GM12892 (cell line): ENCODE results near the gene METTL22. TPM values are rescaled to one million over a fixed set of nuclear protein-coding genes. Genes with fewer than 3 reads are reported as not detected.

Source experiments
- DNase-seq: peaks from one replicate; pipeline ENCODE4 v3.0.0; 2011; ENCODE audit not compliant: insufficient read length
- FAIRE-seq: peaks from 2 replicates; lab custom pipeline; 2011; peaks lifted over from hg19 to GRCh38; lab: Jason Lieb, UNC
- POLR2A ChIP-seq: IDR thresholded peaks from 2 replicates; pipeline ENCODE4 v1.6.1; 2011; ENCODE audit warnings: low read depth, low read length, control low read depth
- POLR2AphosphoS5 ChIP-seq: IDR thresholded peaks from 2 replicates; pipeline ENCODE4 v1.6.1; 2011; ENCODE audit warnings: low read depth, low read length, control low read depth
- TAF1 ChIP-seq: IDR thresholded peaks from 2 replicates; pipeline ENCODE4 v1.6.1; 2011; ENCODE audit warnings: low read depth, mild to moderate bottlenecking, control low read depth, low read length, borderline replicate concordance
- polyA plus RNA-seq: library from polyadenylated mRNA; unstranded; fragments of >200 nt; gene quantifications from one replicate; pipeline ENCODE4 v1.2.1, GENCODE V29; 2012; ENCODE audit warnings: missing spikeins, inconsistent platforms; ENCODE audit not compliant: missing spikeins

Gene METTL22
- 18.0 TPM for polyA plus RNA-seq

GRCh38 chr16:8621572-8622314 lies at the start of gene METTL22:
METTL22 (plus strand) TSS chr16:8621698; CDS start chr16:8625666, 3,968 bp downstream.
- FAIRE-seq = peak; percentile 98
- peak; percentile 81 for TF ChIP-seq POLR2A
- 0 out of 2 replicates have a peak, but pooled peaks have one; percentile 53 for TF ChIP-seq TAF1
- peak; percentile 83 for TF ChIP-seq POLR2AphosphoS5
- DNase-seq = peak; percentile 96

- DNase-seq (no peak), FAIRE-seq (no peak)
- no peak for TF ChIP-seq TAF1
These were observed 49.2 kb upstream of the METTL22 start for GRCh38 chr16:8572063-8572918.

- TF ChIP-seq POLR2A (no peak), POLR2AphosphoS5 (no peak), TAF1 (no peak)
- DNase-seq (no peak), FAIRE-seq (no peak)
These were observed 48.4 kb upstream of the METTL22 start for GRCh38 chr16:8572919-8573724.

- no peak for FAIRE-seq
- DNase-seq = no peak
- TF ChIP-seq POLR2AphosphoS5 (no peak), POLR2A (no peak), TAF1 (no peak)
These were observed 46.1 kb upstream of the METTL22 start for GRCh38 chr16:8575399-8575798.

- DNase-seq = no peak
- no peak for TF ChIP-seq POLR2AphosphoS5
- no peak for TF ChIP-seq POLR2A
- TF ChIP-seq TAF1 = no peak
- no peak for FAIRE-seq
These were observed 45.1 kb upstream of the METTL22 start for GRCh38 chr16:8576141-8577004.

- DNase-seq (no peak), FAIRE-seq (no peak)
- TF ChIP-seq POLR2AphosphoS5 = no peak
- TF ChIP-seq POLR2A = no peak
- TF ChIP-seq TAF1 = no peak
These were observed 43.7 kb upstream of the METTL22 start for GRCh38 chr16:8577678-8578304.

GRCh38 chr16:8579559-8579958 lies 41.9 kb upstream of the METTL22 start:
- no peak for FAIRE-seq
- TF ChIP-seq TAF1 (no peak), POLR2A (no peak), POLR2AphosphoS5 (no peak)
- DNase-seq = no peak

- no peak for FAIRE-seq
- DNase-seq = no peak
- no peak for TF ChIP-seq POLR2AphosphoS5
- no peak for TF ChIP-seq POLR2A
- no peak for TF ChIP-seq TAF1
These were observed 39.5 kb upstream of the METTL22 start for GRCh38 chr16:8581831-8582580.

GRCh38 chr16:8583199-8583598 lies 38.3 kb upstream of the METTL22 start:
- no peak for TF ChIP-seq POLR2AphosphoS5
- no peak for TF ChIP-seq POLR2A
- TF ChIP-seq TAF1 = no peak
- FAIRE-seq (no peak), DNase-seq (no peak)
